Liver (tissue), 9 donors: Measurements from ENCODE around the gene ADAMTS20. TPM values are rescaled to one million over a fixed set of nuclear protein-coding genes. Genes with fewer than 3 reads are reported as not detected.

Experiments used
- DNase-seq: peaks from one replicate; pipeline ENCODE4 v3.0.0-alpha.2; 2017; ENCODE audit warnings: low spot score
- H3K27ac ChIP-seq, 2 donors: one replicate each; pipeline ENCODE4 v1.7.0; 2013; ENCODE audit warnings: inconsistent platforms in 2 of 2, low read length in 2 of 2, control low read depth in 1 of 2, low read depth in 1 of 2, mild to moderate bottlenecking in 1 of 2
- H3K27me3 ChIP-seq, 4 donors: one replicate each; pipeline versions ENCODE4 v1.6.1 to v1.7.0; 2013; ENCODE audit warnings: low read length in 3 of 4, inconsistent platforms in 1 of 4, mild to moderate bottlenecking in 1 of 4, moderate library complexity in 1 of 4; ENCODE audit not compliant: control insufficient read depth in 4 of 4, insufficient read depth in 4 of 4
- H3K36me3 ChIP-seq, 4 donors: one replicate each; pipeline versions ENCODE4 v1.6.1 to v1.7.0; 2013; ENCODE audit warnings: low read length in 3 of 4, mild to moderate bottlenecking in 3 of 4, low read depth in 1 of 4, moderate library complexity in 1 of 4; ENCODE audit not compliant: control insufficient read depth in 4 of 4, insufficient read depth in 3 of 4
- H3K4me1 ChIP-seq, 4 donors: one replicate each; pipeline versions ENCODE4 v1.6.1 to v1.7.0; 2013; ENCODE audit warnings: low read length in 3 of 4, mild to moderate bottlenecking in 3 of 4, moderate library complexity in 1 of 4; ENCODE audit not compliant: control insufficient read depth in 4 of 4, insufficient read depth in 4 of 4
- H3K4me3 ChIP-seq, 3 donors: one replicate each; pipeline versions ENCODE4 v1.6.1 to v1.7.0; 2013; ENCODE audit warnings: low read length in 3 of 3, control low read depth in 1 of 3, low read depth in 1 of 3, mild to moderate bottlenecking in 1 of 3
- H3K9ac ChIP-seq, 2 donors: one replicate each; pipeline ENCODE4 v1.7.0; 2013; ENCODE audit warnings: low read length in 2 of 2, mild to moderate bottlenecking in 2 of 2, moderate library complexity in 2 of 2, control low read depth in 1 of 2, low read depth in 1 of 2
- H3K9me3 ChIP-seq, 4 donors: one replicate each; pipeline versions ENCODE4 v1.6.1 to v1.7.0; 2013; ENCODE audit warnings: low read length in 3 of 4; ENCODE audit not compliant: control insufficient read depth in 4 of 4
- EGR1 ChIP-seq, 2 donors: IDR thresholded peaks; 2 replicates each; pipeline ENCODE4 v1.6.1; 2016 to 2018; ENCODE audit warnings: antibody characterized with exemption in 2 of 2, low read depth in 2 of 2
- FOXA1 ChIP-seq: IDR thresholded peaks from 2 replicates; pipeline ENCODE4 v1.6.1; 2016; ENCODE audit warnings: antibody characterized with exemption
- FOXA2 ChIP-seq: IDR thresholded peaks from 2 replicates; pipeline ENCODE4 v1.6.1; 2016; ENCODE audit warnings: antibody characterized with exemption
- GABPA ChIP-seq, 2 donors: IDR thresholded peaks in 1 of 2; conservative IDR thresholded peaks in 1 of 2; 2 replicates each; pipeline ENCODE4 v1.6.1; 2016; ENCODE audit warnings: antibody characterized with exemption in 2 of 2, mild to moderate bottlenecking in 1 of 2, moderate library complexity in 1 of 2
- HNF4G ChIP-seq: IDR thresholded peaks from 2 replicates; pipeline ENCODE4 v1.6.1; 2016; ENCODE audit warnings: antibody characterized with exemption
- NR2F2 ChIP-seq: IDR thresholded peaks from 2 replicates; pipeline ENCODE4 v1.6.1; 2016; ENCODE audit warnings: antibody characterized with exemption
- RAD21 ChIP-seq, 2 donors: IDR thresholded peaks; 2 replicates each; pipeline ENCODE4 v1.6.1; 2016; ENCODE audit warnings: antibody characterized with exemption in 2 of 2, mild to moderate bottlenecking in 2 of 2
- RXRA ChIP-seq, 2 donors: IDR thresholded peaks; 2 replicates each; pipeline ENCODE4 v1.6.1; 2017 to 2018; ENCODE audit warnings: antibody characterized with exemption in 2 of 2, mild to moderate bottlenecking in 1 of 2
- SP1 ChIP-seq: IDR thresholded peaks from 2 replicates; pipeline ENCODE4 v1.6.1; 2018; ENCODE audit warnings: antibody characterized with exemption, mild to moderate bottlenecking
- TAF1 ChIP-seq: conservative IDR thresholded peaks from 2 replicates; pipeline ENCODE4 v1.6.1; 2016; ENCODE audit warnings: antibody characterized with exemption, mild to moderate bottlenecking
- YY1 ChIP-seq: IDR thresholded peaks from 2 replicates; pipeline ENCODE4 v1.6.1; 2016; ENCODE audit warnings: antibody characterized with exemption, mild to moderate bottlenecking
- WGBS: extraction: QIAGEN DNeasy Blood & Tissue Kit; methylation state at CpG from one replicate; pipeline ENCODE4 v1.1.7; 2013; 5-methylcytosine and 5-hydroxymethylcytosine counted together
- polyA plus RNA-seq, 2 donors: library from polyadenylated mRNA; stranded (reverse) in 1 of 2; unstranded in 1 of 2; fragments of 200-250 nt in 1 of 2; fragments of >200 nt in 1 of 2; fragmentation: Nextera tagmentation in 1 of 2; extraction: Ambion mirVana in 1 of 2; gene quantifications; one replicate each; pipeline versions ENCODE4 v1.2.1 to v1.2.3, GENCODE V29; 2013 to 2015
- total RNA-seq, 2 donors: library from RNA; depleted of rRNA; stranded (reverse); fragments of >200 nt; gene quantifications; one replicate each; pipeline ENCODE4 v1.2.3, GENCODE V29; 2014
- TF ChIP-seq, protein P1 (sequence below): fragments of 150-350 bp; IDR thresholded peaks from 2 replicates; pipeline ENCODE4 v1.5.1; 2017; ENCODE audit warnings: improper control_type of control experiment, low read depth, low read length; ENCODE audit not compliant: missing input control
- TF ChIP-seq, protein P2 (sequence below): IDR thresholded peaks from 2 replicates; pipeline ENCODE4 v1.6.1; 2016; ENCODE audit warnings: antibody characterized with exemption
- TF ChIP-seq, protein P3 (sequence below): IDR thresholded peaks from 2 replicates; pipeline ENCODE4 v1.6.1; 2016; ENCODE audit warnings: antibody characterized with exemption
- TF ChIP-seq, protein P4 (sequence below): IDR thresholded peaks from 2 replicates; pipeline ENCODE4 v1.6.1; 2016; ENCODE audit warnings: antibody characterized with exemption, mild to moderate bottlenecking
- donor health status: healthy.
- donor health status: healthy.
- donor health status: healthy.
- donor health status: healthy.
- donor health status: healthy.

ADAMTS20 gene
- total and polyA plus RNA-seq, 4 donors, result 0.05 TPM; not detected in 3

DNA sequence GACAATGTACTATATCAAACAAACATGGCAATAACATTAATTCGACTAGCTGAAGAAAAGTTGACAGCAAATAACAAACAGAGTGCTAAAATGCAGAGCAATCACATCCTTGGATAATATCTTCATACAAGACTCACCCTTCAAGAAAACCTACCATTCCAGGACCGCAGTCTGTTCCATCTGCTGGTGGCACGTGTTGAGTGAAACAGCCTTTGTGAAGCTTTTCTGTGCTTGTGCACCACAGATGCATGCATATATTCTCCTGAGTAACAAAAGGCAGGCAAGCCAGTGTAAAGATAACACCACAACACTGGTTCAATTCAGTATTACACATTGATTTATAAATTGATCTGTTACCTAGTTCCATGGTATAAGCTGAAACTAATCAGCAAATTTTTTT lies 89.3 kb downstream of the ADAMTS20 start:
- Histone ChIP-seq H3K27me3 (no peaks in the 10 kb centered on the region), H3K4me3 (no peak overlapping the region), H3K36me3 (no peaks in the 10 kb centered on the region), H3K27ac (no peak overlapping the region), H3K9me3 (no peaks in the 10 kb centered on the region), H3K4me1 (no peaks in the 10 kb centered on the region), H3K9ac (no peak overlapping the region)
- no peak for DNase-seq
- 76% methylated on average over 3 of the region's 3 CpGs for WGBS
- TF ChIP-seq TAF1, result no peak
- no peak for TF ChIP-seq NR2F2
- TF ChIP-seq, protein P1, sequence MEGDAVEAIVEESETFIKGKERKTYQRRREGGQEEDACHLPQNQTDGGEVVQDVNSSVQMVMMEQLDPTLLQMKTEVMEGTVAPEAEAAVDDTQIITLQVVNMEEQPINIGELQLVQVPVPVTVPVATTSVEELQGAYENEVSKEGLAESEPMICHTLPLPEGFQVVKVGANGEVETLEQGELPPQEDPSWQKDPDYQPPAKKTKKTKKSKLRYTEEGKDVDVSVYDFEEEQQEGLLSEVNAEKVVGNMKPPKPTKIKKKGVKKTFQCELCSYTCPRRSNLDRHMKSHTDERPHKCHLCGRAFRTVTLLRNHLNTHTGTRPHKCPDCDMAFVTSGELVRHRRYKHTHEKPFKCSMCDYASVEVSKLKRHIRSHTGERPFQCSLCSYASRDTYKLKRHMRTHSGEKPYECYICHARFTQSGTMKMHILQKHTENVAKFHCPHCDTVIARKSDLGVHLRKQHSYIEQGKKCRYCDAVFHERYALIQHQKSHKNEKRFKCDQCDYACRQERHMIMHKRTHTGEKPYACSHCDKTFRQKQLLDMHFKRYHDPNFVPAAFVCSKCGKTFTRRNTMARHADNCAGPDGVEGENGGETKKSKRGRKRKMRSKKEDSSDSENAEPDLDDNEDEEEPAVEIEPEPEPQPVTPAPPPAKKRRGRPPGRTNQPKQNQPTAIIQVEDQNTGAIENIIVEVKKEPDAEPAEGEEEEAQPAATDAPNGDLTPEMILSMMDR, result no peak
- TF ChIP-seq, protein P2, sequence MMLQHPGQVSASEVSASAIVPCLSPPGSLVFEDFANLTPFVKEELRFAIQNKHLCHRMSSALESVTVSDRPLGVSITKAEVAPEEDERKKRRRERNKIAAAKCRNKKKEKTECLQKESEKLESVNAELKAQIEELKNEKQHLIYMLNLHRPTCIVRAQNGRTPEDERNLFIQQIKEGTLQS, result no peak
- no peak for TF ChIP-seq GABPA (IDR thresholded peaks at IDR 0.05 in 1 of 2, conservative IDR thresholded peaks at IDR 0.05 in 1 of 2)
- TF ChIP-seq, protein P3, sequence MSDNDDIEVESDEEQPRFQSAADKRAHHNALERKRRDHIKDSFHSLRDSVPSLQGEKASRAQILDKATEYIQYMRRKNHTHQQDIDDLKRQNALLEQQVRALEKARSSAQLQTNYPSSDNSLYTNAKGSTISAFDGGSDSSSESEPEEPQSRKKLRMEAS, result no peak
- TF ChIP-seq FOXA2, result no peak
- TF ChIP-seq FOXA1, result no peak
- no peak for TF ChIP-seq RXRA (IDR thresholded peaks at IDR 0.05)
- no peak for TF ChIP-seq RAD21 (IDR thresholded peaks at IDR 0.05)
- no peak for TF ChIP-seq HNF4G
- no peak for TF ChIP-seq YY1
- no peak for TF ChIP-seq EGR1 (IDR thresholded peaks at IDR 0.05; ENCODE audit: low read depth in 2 of 2)

DNA sequence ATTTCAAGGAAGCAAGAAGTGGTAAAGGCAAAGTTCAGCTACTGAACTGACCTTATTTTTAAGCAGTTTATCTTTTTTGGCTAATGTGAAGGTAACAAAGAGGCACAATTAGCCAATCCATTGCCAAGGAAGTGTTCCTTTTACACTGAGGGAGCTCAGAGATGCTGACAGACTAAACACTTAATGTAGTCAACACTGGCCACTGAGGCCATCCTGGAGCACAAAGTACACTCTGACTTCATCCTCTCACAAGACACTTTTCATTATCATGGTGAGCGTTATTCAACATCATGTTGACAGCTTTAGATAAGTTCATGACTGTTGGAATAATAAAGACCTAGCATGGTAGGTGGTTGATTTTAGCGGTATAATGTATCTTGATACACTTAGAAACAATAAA lies 89.9 kb downstream of the ADAMTS20 start:
- 73% methylated on average over 2 of the region's 2 CpGs for WGBS
- H3K9me3 ChIP-seq, result no peaks in the 10 kb centered on the region

DNA sequence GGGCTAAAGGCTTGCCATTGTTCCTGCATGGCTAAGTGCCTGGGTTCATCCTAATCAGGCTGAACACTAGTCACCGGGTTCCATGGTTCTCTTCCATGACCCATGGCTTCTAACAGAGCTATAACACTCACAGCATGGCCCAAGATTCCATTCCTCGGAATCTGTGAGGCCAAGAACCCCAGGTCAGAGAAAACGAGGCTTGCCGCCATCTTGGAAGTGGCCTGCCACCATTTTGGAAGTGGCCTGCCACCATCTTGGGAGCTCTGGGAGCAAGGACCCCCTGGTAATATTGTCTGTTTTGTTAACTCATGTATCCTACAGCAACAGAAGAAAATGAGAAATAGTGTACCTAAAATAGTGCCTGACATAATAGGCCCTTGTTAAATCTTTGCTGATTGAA lies 92.7 kb downstream of the ADAMTS20 start:
- TF ChIP-seq TAF1, result no peak
- TF ChIP-seq RXRA (IDR thresholded peaks at IDR 0.05), result no peak
- TF ChIP-seq, protein P4, sequence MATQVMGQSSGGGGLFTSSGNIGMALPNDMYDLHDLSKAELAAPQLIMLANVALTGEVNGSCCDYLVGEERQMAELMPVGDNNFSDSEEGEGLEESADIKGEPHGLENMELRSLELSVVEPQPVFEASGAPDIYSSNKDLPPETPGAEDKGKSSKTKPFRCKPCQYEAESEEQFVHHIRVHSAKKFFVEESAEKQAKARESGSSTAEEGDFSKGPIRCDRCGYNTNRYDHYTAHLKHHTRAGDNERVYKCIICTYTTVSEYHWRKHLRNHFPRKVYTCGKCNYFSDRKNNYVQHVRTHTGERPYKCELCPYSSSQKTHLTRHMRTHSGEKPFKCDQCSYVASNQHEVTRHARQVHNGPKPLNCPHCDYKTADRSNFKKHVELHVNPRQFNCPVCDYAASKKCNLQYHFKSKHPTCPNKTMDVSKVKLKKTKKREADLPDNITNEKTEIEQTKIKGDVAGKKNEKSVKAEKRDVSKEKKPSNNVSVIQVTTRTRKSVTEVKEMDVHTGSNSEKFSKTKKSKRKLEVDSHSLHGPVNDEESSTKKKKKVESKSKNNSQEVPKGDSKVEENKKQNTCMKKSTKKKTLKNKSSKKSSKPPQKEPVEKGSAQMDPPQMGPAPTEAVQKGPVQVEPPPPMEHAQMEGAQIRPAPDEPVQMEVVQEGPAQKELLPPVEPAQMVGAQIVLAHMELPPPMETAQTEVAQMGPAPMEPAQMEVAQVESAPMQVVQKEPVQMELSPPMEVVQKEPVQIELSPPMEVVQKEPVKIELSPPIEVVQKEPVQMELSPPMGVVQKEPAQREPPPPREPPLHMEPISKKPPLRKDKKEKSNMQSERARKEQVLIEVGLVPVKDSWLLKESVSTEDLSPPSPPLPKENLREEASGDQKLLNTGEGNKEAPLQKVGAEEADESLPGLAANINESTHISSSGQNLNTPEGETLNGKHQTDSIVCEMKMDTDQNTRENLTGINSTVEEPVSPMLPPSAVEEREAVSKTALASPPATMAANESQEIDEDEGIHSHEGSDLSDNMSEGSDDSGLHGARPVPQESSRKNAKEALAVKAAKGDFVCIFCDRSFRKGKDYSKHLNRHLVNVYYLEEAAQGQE, result no peak
- TF ChIP-seq YY1, result no peak
- Histone ChIP-seq H3K9me3 (peaks cover 0 to 6% (median 4%) of the 10 kb centered on the region in 4 donors), H3K27ac (no peak overlapping the region), H3K9ac (no peak overlapping the region), H3K27me3 (no peaks in the 10 kb centered on the region), H3K4me3 (no peak overlapping the region), H3K36me3 (no peaks in the 10 kb centered on the region), H3K4me1 (no peaks in the 10 kb centered on the region)
- DNase-seq, result no peak
- WGBS, result 79% methylated on average over 4 of the region's 4 CpGs

More for the DNA sequence above, 89.9 kb downstream of the ADAMTS20 start:
- no peak for DNase-seq
- Histone ChIP-seq H3K4me1 (no peaks in the 10 kb centered on the region), H3K27me3 (no peaks in the 10 kb centered on the region), H3K9ac (no peak overlapping the region), H3K4me3 (no peak overlapping the region), H3K27ac (no peak overlapping the region), H3K36me3 (no peaks in the 10 kb centered on the region)
- TF ChIP-seq, protein P2, result no peak
- TF ChIP-seq HNF4G (no peak), SP1 (no peak)
